ENCODE measurements around the gene TCIRG1. TPM values are rescaled to one million over a fixed set of nuclear protein-coding genes. Genes with fewer than 3 reads are reported as not detected.

Gene TCIRG1
- total and polyA plus RNA-seq, 12 donors, result 28.4 to 1,150 (median 258) TPM

GRCh38 chr11:67999704-68000103 is 39.1 kb upstream of the TCIRG1 start:
- H3K27ac ChIP-seq, result no peak overlapping the region
- WGBS, 4 donors, result 90 to 96% (median 96%) methylated on average over 4 to 5 of the region's 5 CpGs
- no peaks in the 10 kb centered on the region for H3K9me3 ChIP-seq (replicated peaks in 1 of 3)
- no peaks in the 10 kb centered on the region for H3K27me3 ChIP-seq
- H3K36me3 ChIP-seq (replicated peaks in 1 of 2), result no peaks in the 10 kb centered on the region
- intact Hi-C loops (cut with DNase I), result no loop called here
- no peak overlapping the region for H3K4me3 ChIP-seq
- no peak for DNase-seq
- no peak for TF ChIP-seq POLR2A (IDR thresholded peaks at IDR 0.05)
- TF ChIP-seq, protein P1, sequence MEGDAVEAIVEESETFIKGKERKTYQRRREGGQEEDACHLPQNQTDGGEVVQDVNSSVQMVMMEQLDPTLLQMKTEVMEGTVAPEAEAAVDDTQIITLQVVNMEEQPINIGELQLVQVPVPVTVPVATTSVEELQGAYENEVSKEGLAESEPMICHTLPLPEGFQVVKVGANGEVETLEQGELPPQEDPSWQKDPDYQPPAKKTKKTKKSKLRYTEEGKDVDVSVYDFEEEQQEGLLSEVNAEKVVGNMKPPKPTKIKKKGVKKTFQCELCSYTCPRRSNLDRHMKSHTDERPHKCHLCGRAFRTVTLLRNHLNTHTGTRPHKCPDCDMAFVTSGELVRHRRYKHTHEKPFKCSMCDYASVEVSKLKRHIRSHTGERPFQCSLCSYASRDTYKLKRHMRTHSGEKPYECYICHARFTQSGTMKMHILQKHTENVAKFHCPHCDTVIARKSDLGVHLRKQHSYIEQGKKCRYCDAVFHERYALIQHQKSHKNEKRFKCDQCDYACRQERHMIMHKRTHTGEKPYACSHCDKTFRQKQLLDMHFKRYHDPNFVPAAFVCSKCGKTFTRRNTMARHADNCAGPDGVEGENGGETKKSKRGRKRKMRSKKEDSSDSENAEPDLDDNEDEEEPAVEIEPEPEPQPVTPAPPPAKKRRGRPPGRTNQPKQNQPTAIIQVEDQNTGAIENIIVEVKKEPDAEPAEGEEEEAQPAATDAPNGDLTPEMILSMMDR (IDR thresholded peaks at IDR 0.05), result no peak
- peaks cover 0 to 6% of the 10 kb centered on the region in 2 donors for H3K4me1 ChIP-seq (replicated peaks in 1 of 2)

DNA sequence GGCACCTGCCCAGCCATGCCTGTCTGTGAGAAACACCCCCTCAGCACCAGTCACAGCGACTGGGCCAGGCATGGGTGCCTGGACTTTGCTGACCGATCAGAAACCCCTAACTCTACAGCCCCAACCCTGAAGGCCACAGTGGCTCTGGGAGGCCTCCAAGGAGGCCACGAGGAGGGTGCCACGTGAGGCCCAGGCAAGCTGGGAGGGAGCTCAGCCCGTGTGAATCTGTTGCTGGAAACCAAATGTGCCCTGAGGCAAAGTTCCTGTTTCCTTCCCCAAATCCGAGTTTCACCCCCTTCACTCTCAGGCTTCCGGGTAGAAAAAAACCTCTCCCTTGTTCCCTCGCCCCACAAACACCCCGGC is 36.3 kb upstream of the TCIRG1 start:
- no peak for TF ChIP-seq POLR2A (IDR thresholded peaks at IDR 0.05)
- TF ChIP-seq, protein P1 (IDR thresholded peaks at IDR 0.05), result no peak
- peak in 4 of 7 donors; percentile 17 to 53 (median 30) for DNase-seq
- intact Hi-C loops (cut with DNase I), result no loop called here
- H3K27ac ChIP-seq, result peak overlapping the region in 2 of 5 donors; percentile 64 to 92
- H3K4me1 ChIP-seq (replicated peaks in 1 of 2), result peaks cover 0 to 6% of the 10 kb centered on the region in 2 donors
- H3K9me3 ChIP-seq (replicated peaks in 1 of 3), result no peaks in the 10 kb centered on the region
- 55 to 76% (median 70%) methylated on average over 8 to 9 of the region's 9 CpGs for WGBS, 4 donors
- no peaks in the 10 kb centered on the region for H3K27me3 ChIP-seq
- no peaks in the 10 kb centered on the region for H3K36me3 ChIP-seq (replicated peaks in 1 of 2)
- peak overlapping the region in 1 of 4 donors; percentile 92 for H3K4me3 ChIP-seq

- Histone ChIP-seq H3K36me3 (replicated peaks in 1 of 2) (no peaks in the 10 kb centered on the region), H3K9me3 (replicated peaks in 1 of 3) (no peaks in the 10 kb centered on the region), H3K27ac (peak overlapping the region in 3 of 5 donors; percentile 64 to 92 (median 68)), H3K4me3 (peak overlapping the region; percentile 40 to 92 (median 64)), H3K27me3 (no peaks in the 10 kb centered on the region), H3K4me1 (replicated peaks in 1 of 2) (peaks cover 0 to 6% of the 10 kb centered on the region in 2 donors)
- 15 to 70% (median 27%) methylated on average over 11 to 86 of the region's 86 CpGs for WGBS, 4 donors
- TF ChIP-seq, protein P1 (IDR thresholded peaks at IDR 0.05), result no peak
- no peak for TF ChIP-seq POLR2A (IDR thresholded peaks at IDR 0.05)
- DNase-seq, result peak in 6 of 7 donors; percentile 25 to 65 (median 48)
- intact Hi-C loops (cut with DNase I), result no loop called here
Measured at GRCh38 chr11:68002938-68003845, 35.6 kb upstream of the TCIRG1 start.

GRCh38 chr11:68003846-68004550 is 34.8 kb upstream of the TCIRG1 start, which contains the start of gene UNC93B1:
UNC93B1 (minus strand) TSS chr11:68004097; CDS start chr11:68004043, 54 bp downstream.
- peak within 1 kb of the TSS; percentile 40 to 92 (median 64) for H3K4me3 ChIP-seq
- intact Hi-C loops (cut with DNase I), result no loop called here
- H3K4me1 ChIP-seq (replicated peaks in 1 of 2), result peaks cover under 1 to 12% of the 10 kb centered on the region in 2 donors
- TF ChIP-seq, protein P1 (IDR thresholded peaks at IDR 0.05), result no peak
- peak in 1 of 2 donors; percentile 64 for TF ChIP-seq POLR2A (IDR thresholded peaks at IDR 0.05)
- no peaks in the 10 kb centered on the region for H3K27me3 ChIP-seq
- H3K9me3 ChIP-seq (replicated peaks in 1 of 3), result no peaks in the 10 kb centered on the region
- DNase-seq, result peak; percentile 89 to 94 (median 92)
- no peaks in the 10 kb centered on the region for H3K36me3 ChIP-seq (replicated peaks in 1 of 2)
- peak within 1 kb of the TSS in 3 of 5 donors; percentile 64 to 92 (median 68) for H3K27ac ChIP-seq
- 0 to 5% (median 4%) methylated on average over 4 to 64 of the region's 64 CpGs for WGBS, 4 donors

Data from adrenal gland (tissue), 12 donors.